ENCODE results near the gene ZNF331.

The ZNF331 gene

DNA sequence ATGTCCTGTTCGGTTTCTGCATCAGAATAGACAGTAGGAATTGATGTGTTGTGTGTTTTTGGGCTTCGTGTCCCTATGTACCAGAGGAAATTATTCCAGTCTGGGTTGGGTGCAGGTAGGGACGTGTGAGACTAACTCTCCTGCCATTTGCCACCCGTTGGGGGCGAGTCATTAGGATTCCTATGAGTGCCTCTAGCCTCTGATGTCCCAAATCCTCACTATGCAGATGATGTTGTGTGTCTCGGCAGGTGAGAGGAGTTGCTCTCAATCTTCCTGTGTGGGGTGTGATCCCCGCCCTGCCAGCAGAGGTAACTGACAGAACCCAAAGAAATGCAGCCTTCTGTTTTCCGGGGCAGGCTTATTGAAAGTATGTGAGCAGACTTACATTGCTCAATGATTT is 31.2 kb upstream of the ZNF331 start:
- no peaks in the 10 kb centered on the region for H3K4me1 ChIP-seq (ENCODE audit: control insufficient read depth, insufficient read depth, low read depth, low read length)
- H2AK5ac ChIP-seq (ENCODE audit: low read length, severe bottlenecking), result no peak overlapping the region
- H3K23ac ChIP-seq (ENCODE audit: low read length in 2 of 2), result no peak overlapping the region
- no peak for DNase-seq
- no peak overlapping the region for H3K18ac ChIP-seq (ENCODE audit: low read depth in 1 of 2, low read length in 2 of 2)
- no peak overlapping the region for H3K9ac ChIP-seq (ENCODE audit: low read length)
- no peak overlapping the region for H2BK15ac ChIP-seq (ENCODE audit: low read depth, poor library complexity, severe bottlenecking)
- H3K27ac ChIP-seq (ENCODE audit: low read length, poor library complexity, severe bottlenecking), result no peak overlapping the region
- no peaks in the 10 kb centered on the region for H3K9me3 ChIP-seq (ENCODE audit: control insufficient read depth, low read length)
- H3K4ac ChIP-seq (ENCODE audit: low read depth in 1 of 2, low read length in 2 of 2), result no peak overlapping the region
- no peak overlapping the region for H2BK5ac ChIP-seq (ENCODE audit: low read depth, low read length, poor library complexity, severe bottlenecking)
- no peak overlapping the region for H2BK12ac ChIP-seq (ENCODE audit: low read length in 2 of 2)
- 73% methylated on average over 8 of the region's 8 CpGs for WGBS
- H3K14ac ChIP-seq (ENCODE audit: low read length in 2 of 2), result no peak overlapping the region
- no peak overlapping the region for H3K4me2 ChIP-seq (ENCODE audit: low read length, poor library complexity, severe bottlenecking)
- H3K79me1 ChIP-seq (replicated peaks; ENCODE audit: low read length, poor library complexity, severe bottlenecking), result no peaks in the 10 kb centered on the region
- H2AFZ ChIP-seq (ENCODE audit: low read depth, low read length), result no peak overlapping the region
- H2BK120ac ChIP-seq (ENCODE audit: low read depth, low read length), result no peak overlapping the region
- no peaks in the 10 kb centered on the region for H3K27me3 ChIP-seq (ENCODE audit: control insufficient read depth in 1 of 2, insufficient read depth in 1 of 2, low read length in 2 of 2)
- no peak overlapping the region for H4K91ac ChIP-seq (ENCODE audit: low read length)
- no peak overlapping the region for H4K8ac ChIP-seq (ENCODE audit: low read length)
- H3K36me3 ChIP-seq (ENCODE audit: control insufficient read depth in 1 of 2, insufficient read depth in 2 of 2, low read depth in 1 of 2, low read length in 2 of 2), result no peaks in the 10 kb centered on the region
- H3K4me3 ChIP-seq (ENCODE audit: insufficient read depth in 1 of 2, low read depth in 1 of 2, low read length in 2 of 2), result no peak overlapping the region

DNA sequence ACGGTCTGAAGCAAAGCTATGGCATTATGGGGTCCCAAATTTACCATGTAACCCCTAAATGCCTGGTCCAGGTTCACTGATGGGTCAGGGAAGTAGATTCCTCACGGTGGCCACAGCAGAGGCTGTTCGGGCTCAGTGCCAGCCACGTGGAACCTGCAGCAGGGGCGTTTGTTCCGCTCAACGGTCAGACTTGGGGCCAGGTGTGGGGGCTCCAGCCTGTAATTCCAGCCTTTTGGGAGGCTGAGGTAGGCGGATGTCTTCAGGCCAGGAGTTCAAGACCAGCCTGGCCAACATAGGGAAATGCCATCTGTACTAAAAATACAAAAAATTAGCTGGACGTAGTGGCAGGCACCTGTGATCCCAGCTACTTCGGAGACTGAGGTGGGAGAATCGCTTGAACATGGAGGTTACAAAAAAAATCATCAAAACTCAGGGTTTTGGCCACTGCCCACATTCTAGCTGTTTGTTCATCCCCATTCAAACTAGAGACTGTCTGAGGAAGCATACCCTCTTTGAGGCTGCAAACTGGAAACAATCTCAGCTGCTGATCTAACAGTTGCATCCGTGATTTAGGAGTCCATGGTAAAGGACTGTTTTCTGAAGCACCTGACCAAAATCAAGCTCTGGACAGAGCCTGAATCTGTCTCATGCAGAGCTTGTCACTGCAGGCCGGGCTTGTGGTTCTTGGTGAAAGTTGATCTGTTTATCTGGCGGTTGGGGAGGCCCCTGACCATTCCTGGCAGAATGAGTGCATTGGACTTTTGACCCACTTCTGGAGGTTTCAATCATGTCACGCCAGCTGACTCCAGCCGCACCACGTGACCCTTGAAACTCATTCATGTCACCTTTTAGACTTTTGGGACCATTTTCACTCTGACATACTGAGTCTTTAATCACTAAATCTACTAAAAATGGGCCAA is 30.2 kb upstream of the ZNF331 start:
- Histone ChIP-seq H2AFZ (ENCODE audit: low read depth, low read length) (no peak overlapping the region), H4K8ac (ENCODE audit: low read length) (no peak overlapping the region), H2BK15ac (ENCODE audit: low read depth, poor library complexity, severe bottlenecking) (no peak overlapping the region), H3K4me2 (ENCODE audit: low read length, poor library complexity, severe bottlenecking) (no peak overlapping the region), H3K27ac (ENCODE audit: low read length, poor library complexity, severe bottlenecking) (no peak overlapping the region), H3K79me1 (replicated peaks; ENCODE audit: low read length, poor library complexity, severe bottlenecking) (no peaks in the 10 kb centered on the region), H3K18ac (ENCODE audit: low read depth in 1 of 2, low read length in 2 of 2) (no peak overlapping the region), H3K36me3 (ENCODE audit: control insufficient read depth in 1 of 2, insufficient read depth in 2 of 2, low read depth in 1 of 2, low read length in 2 of 2) (no peaks in the 10 kb centered on the region), H3K14ac (ENCODE audit: low read length in 2 of 2) (no peak overlapping the region), H3K23ac (ENCODE audit: low read length in 2 of 2) (no peak overlapping the region), H2BK120ac (ENCODE audit: low read depth, low read length) (no peak overlapping the region), H3K27me3 (ENCODE audit: control insufficient read depth in 1 of 2, insufficient read depth in 1 of 2, low read length in 2 of 2) (no peaks in the 10 kb centered on the region), H2BK5ac (ENCODE audit: low read depth, low read length, poor library complexity, severe bottlenecking) (no peak overlapping the region), H2AK5ac (ENCODE audit: low read length, severe bottlenecking) (no peak overlapping the region), H3K4me3 (ENCODE audit: insufficient read depth in 1 of 2, low read depth in 1 of 2, low read length in 2 of 2) (no peak overlapping the region), H3K9me3 (ENCODE audit: control insufficient read depth, low read length) (no peaks in the 10 kb centered on the region), H3K9ac (ENCODE audit: low read length) (no peak overlapping the region), H3K4ac (ENCODE audit: low read depth in 1 of 2, low read length in 2 of 2) (no peak overlapping the region), H3K4me1 (ENCODE audit: control insufficient read depth, insufficient read depth, low read depth, low read length) (no peaks in the 10 kb centered on the region), H4K91ac (ENCODE audit: low read length) (no peak overlapping the region), H2BK12ac (ENCODE audit: low read length in 2 of 2) (no peak overlapping the region)
- WGBS, result 79% methylated on average over 17 of the region's 17 CpGs
- no peak for DNase-seq

DNA sequence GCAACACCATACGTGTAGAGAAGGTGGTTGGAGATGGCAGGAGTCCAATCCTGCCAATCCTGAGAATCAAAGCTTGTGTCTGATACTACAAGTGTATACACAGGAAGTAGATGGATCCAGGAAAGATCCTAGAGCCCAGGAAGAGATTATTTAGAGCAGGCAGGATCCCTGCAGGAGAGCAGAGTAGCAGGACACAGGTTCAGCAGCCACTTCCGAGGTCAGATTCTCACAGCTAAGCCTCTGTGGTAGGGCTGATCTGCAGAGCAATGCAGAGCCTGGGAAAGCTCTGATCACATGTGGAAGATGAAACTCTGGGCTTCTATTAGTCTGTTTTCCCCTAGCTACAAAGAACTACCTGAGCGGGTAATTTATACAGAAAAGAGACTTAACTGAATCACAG is 28.5 kb upstream of the ZNF331 start:
- Histone ChIP-seq H2AK5ac (ENCODE audit: low read length, severe bottlenecking) (no peak overlapping the region), H3K4me1 (ENCODE audit: control insufficient read depth, insufficient read depth, low read depth, low read length) (no peaks in the 10 kb centered on the region), H2BK120ac (ENCODE audit: low read depth, low read length) (no peak overlapping the region), H3K9me3 (ENCODE audit: control insufficient read depth, low read length) (no peaks in the 10 kb centered on the region), H4K8ac (ENCODE audit: low read length) (no peak overlapping the region), H3K14ac (ENCODE audit: low read length in 2 of 2) (no peak overlapping the region), H3K27ac (ENCODE audit: low read length, poor library complexity, severe bottlenecking) (no peak overlapping the region), H2BK15ac (ENCODE audit: low read depth, poor library complexity, severe bottlenecking) (no peak overlapping the region), H3K9ac (ENCODE audit: low read length) (no peak overlapping the region), H2BK5ac (ENCODE audit: low read depth, low read length, poor library complexity, severe bottlenecking) (no peak overlapping the region), H3K23ac (ENCODE audit: low read length in 2 of 2) (no peak overlapping the region), H3K18ac (ENCODE audit: low read depth in 1 of 2, low read length in 2 of 2) (no peak overlapping the region), H2AFZ (ENCODE audit: low read depth, low read length) (no peak overlapping the region), H3K4me2 (ENCODE audit: low read length, poor library complexity, severe bottlenecking) (no peak overlapping the region), H3K27me3 (ENCODE audit: control insufficient read depth in 1 of 2, insufficient read depth in 1 of 2, low read length in 2 of 2) (no peaks in the 10 kb centered on the region), H3K4me3 (ENCODE audit: insufficient read depth in 1 of 2, low read depth in 1 of 2, low read length in 2 of 2) (no peak overlapping the region), H3K79me1 (replicated peaks; ENCODE audit: low read length, poor library complexity, severe bottlenecking) (no peaks in the 10 kb centered on the region), H3K36me3 (ENCODE audit: control insufficient read depth in 1 of 2, insufficient read depth in 2 of 2, low read depth in 1 of 2, low read length in 2 of 2) (no peaks in the 10 kb centered on the region), H2BK12ac (ENCODE audit: low read length in 2 of 2) (no peak overlapping the region), H3K4ac (ENCODE audit: low read depth in 1 of 2, low read length in 2 of 2) (no peak overlapping the region), H4K91ac (ENCODE audit: low read length) (no peak overlapping the region)
- 62% methylated on average over 3 of the region's 3 CpGs for WGBS
- DNase-seq, result no peak

DNA sequence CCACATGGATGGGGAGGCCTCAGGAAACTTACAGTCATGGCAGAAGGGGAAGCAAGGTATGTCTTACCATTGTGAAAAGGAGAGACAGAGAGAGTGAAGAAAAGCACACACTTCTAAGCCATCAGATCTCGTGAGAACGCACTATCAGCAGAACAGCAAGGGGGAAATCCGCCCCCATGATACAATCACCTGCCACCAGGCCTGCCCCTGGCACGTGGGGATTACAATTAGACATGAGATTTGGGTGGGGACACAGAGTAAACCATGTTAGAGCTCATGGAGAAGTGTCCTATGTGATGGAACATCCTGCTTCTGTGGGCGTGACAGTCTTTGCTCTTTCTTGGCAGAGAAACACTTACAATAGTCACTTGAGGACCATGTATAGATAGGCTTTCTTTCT is 28.1 kb upstream of the ZNF331 start:
- no peak overlapping the region for H2BK120ac ChIP-seq (ENCODE audit: low read depth, low read length)
- no peak overlapping the region for H3K4ac ChIP-seq (ENCODE audit: low read depth in 1 of 2, low read length in 2 of 2)

More for the DNA sequence above, 28.1 kb upstream of the ZNF331 start:
- Histone ChIP-seq H3K23ac (ENCODE audit: low read length in 2 of 2) (no peak overlapping the region), H3K18ac (ENCODE audit: low read depth in 1 of 2, low read length in 2 of 2) (no peak overlapping the region), H4K8ac (ENCODE audit: low read length) (no peak overlapping the region), H3K4me2 (ENCODE audit: low read length, poor library complexity, severe bottlenecking) (no peak overlapping the region), H2BK5ac (ENCODE audit: low read depth, low read length, poor library complexity, severe bottlenecking) (no peak overlapping the region), H3K4me3 (ENCODE audit: insufficient read depth in 1 of 2, low read depth in 1 of 2, low read length in 2 of 2) (no peak overlapping the region), H2AFZ (ENCODE audit: low read depth, low read length) (no peak overlapping the region), H3K4me1 (ENCODE audit: control insufficient read depth, insufficient read depth, low read depth, low read length) (no peaks in the 10 kb centered on the region), H3K36me3 (ENCODE audit: control insufficient read depth in 1 of 2, insufficient read depth in 2 of 2, low read depth in 1 of 2, low read length in 2 of 2) (no peaks in the 10 kb centered on the region), H3K14ac (ENCODE audit: low read length in 2 of 2) (no peak overlapping the region), H2BK15ac (ENCODE audit: low read depth, poor library complexity, severe bottlenecking) (no peak overlapping the region), H3K9ac (ENCODE audit: low read length) (no peak overlapping the region), H2AK5ac (ENCODE audit: low read length, severe bottlenecking) (no peak overlapping the region), H3K9me3 (ENCODE audit: control insufficient read depth, low read length) (no peaks in the 10 kb centered on the region), H4K91ac (ENCODE audit: low read length) (no peak overlapping the region), H3K27me3 (ENCODE audit: control insufficient read depth in 1 of 2, insufficient read depth in 1 of 2, low read length in 2 of 2) (no peaks in the 10 kb centered on the region), H3K79me1 (replicated peaks; ENCODE audit: low read length, poor library complexity, severe bottlenecking) (no peaks in the 10 kb centered on the region), H2BK12ac (ENCODE audit: low read length in 2 of 2) (no peak overlapping the region), H3K27ac (ENCODE audit: low read length, poor library complexity, severe bottlenecking) (no peak overlapping the region)
- WGBS, result 70% methylated on average over 5 of the region's 5 CpGs
- DNase-seq, result no peak
